DOHH2 (cell line): Measurements from ENCODE around the gene TNIP2.

Source experiments
- H3F3A ChIP-seq: fragments of 200-600 bp; sonication (generic), shearing (Covaris generic); 2 replicates; pipeline ENCODE4 v1.6.0; 2016; ENCODE audit warnings: antibody characterized with exemption, mild to moderate bottlenecking; ENCODE audit not compliant: control insufficient read depth, insufficient read depth
- H3K27ac ChIP-seq: fragments of 200-600 bp; sonication (generic); 2 replicates; pipeline ENCODE4 v1.5.1; 2014; ENCODE audit warnings: low read depth, mild to moderate bottlenecking, low read length, moderate library complexity
- H3K27me3 ChIP-seq: fragments of 200-600 bp; sonication (generic); 2 replicates; pipeline ENCODE4 v1.6.1; 2014; ENCODE audit warnings: mild to moderate bottlenecking, low read length, mixed read lengths; ENCODE audit not compliant: control insufficient read depth
- H3K36me3 ChIP-seq: fragments of 200-600 bp; sonication (generic); 2 replicates; pipeline ENCODE4 v1.6.1; 2014; ENCODE audit warnings: mild to moderate bottlenecking, low read length, moderate library complexity, mixed read lengths; ENCODE audit not compliant: control insufficient read depth
- H3K4me1 ChIP-seq: fragments of 200-600 bp; sonication (generic); 2 replicates; pipeline ENCODE4 v1.6.1; 2014; ENCODE audit warnings: mild to moderate bottlenecking, low read length, mixed read lengths; ENCODE audit not compliant: control insufficient read depth
- H3K4me2 ChIP-seq: fragments of 200-600 bp; sonication (generic); 2 replicates; pipeline ENCODE4 v1.6.0; 2014; ENCODE audit warnings: mild to moderate bottlenecking, low read length, moderate library complexity
- H3K4me3 ChIP-seq: fragments of 200-600 bp; sonication (generic); 2 replicates; pipeline ENCODE4 v1.5.1; 2014; ENCODE audit warnings: mild to moderate bottlenecking, low read length, mixed read lengths
- H3K79me2 ChIP-seq: fragments of 200-600 bp; sonication (generic); 2 replicates; pipeline ENCODE4 v1.6.1; 2014; ENCODE audit warnings: mild to moderate bottlenecking, low read length, mixed read lengths; ENCODE audit not compliant: control insufficient read depth
- H3K9me2 ChIP-seq: fragments of 200-600 bp; sonication (generic); replicated peaks from 2 replicates; pipeline ENCODE4 v1.6.1; 2014; ENCODE audit warnings: mild to moderate bottlenecking, low read length, mixed read lengths; ENCODE audit not compliant: control insufficient read depth
- H3K9me3 ChIP-seq: fragments of 200-600 bp; sonication (generic); 2 replicates; pipeline ENCODE4 v1.6.1; 2014; ENCODE audit warnings: antibody characterized with exemption, low read length, mixed read lengths; ENCODE audit not compliant: control insufficient read depth, insufficient read depth
- H4K20me1 ChIP-seq: fragments of 200-600 bp; sonication (generic); 2 replicates; pipeline ENCODE4 v1.6.0; 2014; ENCODE audit warnings: low read depth, mild to moderate bottlenecking, antibody characterized with exemption, low read length, moderate library complexity; ENCODE audit not compliant: control insufficient read depth, insufficient read depth
- CTCF ChIP-seq: fragments of 200-600 bp; sonication (generic); IDR thresholded peaks from one replicate; pipeline ENCODE4 v1.5.1; 2014; ENCODE audit warnings: antibody characterized with exemption, mild to moderate bottlenecking, low read depth, low read length; ENCODE audit not compliant: poor library complexity, severe bottlenecking
- EZH2phosphoT487 ChIP-seq: fragments of 200-600 bp; sonication (generic); IDR thresholded peaks from 2 replicates; pipeline ENCODE4 v1.6.1; 2017; ENCODE audit warnings: borderline replicate concordance, mild to moderate bottlenecking, antibody characterized with exemption, low read length, moderate library complexity, mixed read lengths

The TNIP2 gene

DNA sequence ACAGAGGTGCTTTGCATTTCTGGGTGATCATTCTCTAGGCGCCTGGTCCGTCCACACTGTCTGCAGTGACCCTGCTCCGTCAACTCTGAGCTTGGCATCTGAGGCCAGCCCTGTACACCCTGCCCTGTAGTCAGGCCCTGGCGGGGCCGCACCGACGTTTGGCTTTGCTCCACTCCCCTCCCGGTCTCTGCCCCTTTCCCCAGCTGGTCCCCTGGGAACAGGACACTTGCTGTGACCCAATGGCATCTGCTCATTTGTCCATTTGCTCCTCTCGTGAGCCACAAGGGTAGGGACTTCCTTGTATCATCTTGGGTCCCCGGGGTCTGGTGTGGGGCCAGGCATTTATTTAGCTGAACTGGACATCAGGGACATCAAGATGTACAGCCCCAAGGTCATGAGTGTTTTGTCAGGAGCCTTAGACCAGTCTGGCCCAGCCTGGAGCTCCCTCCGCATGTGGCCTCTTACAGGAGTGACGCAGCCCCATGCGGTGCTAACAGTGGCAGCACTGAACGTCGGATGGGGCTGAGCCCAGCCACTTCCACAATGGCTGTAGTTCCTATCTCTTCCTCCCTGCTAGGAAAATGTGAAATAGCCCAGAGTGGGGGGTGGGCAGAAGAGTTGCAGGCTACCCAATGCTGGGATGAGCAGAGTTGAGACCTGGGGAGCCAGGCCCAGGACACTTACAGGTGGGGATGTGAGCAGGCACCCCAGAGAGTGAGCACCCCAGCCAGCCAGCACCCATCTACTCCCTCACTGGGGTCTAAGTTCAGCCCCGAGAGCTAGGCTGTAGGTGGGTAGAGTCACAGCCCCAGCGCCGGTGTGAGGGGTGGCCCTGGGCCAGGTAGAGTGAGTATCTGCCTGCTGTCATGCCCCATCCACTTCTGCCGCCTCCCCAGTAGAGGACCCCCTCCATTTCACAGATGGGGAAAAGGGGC, 34.7 kb upstream of the TNIP2 start:
- H3K4me1 ChIP-seq: peaks cover 39% of the 10 kb centered on the region
- no peak overlapping the region for H3K27ac ChIP-seq
- H3K9me2 ChIP-seq: no peaks in the 10 kb centered on the region
- no peak overlapping the region for H3K4me3 ChIP-seq
- H3K27me3 ChIP-seq: peaks cover 29% of the 10 kb centered on the region
- H3F3A ChIP-seq: no peaks in the 10 kb centered on the region
- TF ChIP-seq EZH2phosphoT487 (no peak), CTCF (no peak)
- no peaks in the 10 kb centered on the region for H3K79me2 ChIP-seq
- H3K36me3 ChIP-seq: no peaks in the 10 kb centered on the region
- H3K4me2 ChIP-seq: no peak overlapping the region
- H3K9me3 ChIP-seq: no peaks in the 10 kb centered on the region
- no peaks in the 10 kb centered on the region for H4K20me1 ChIP-seq

- Histone ChIP-seq H3K27ac (no peak overlapping the region), H3K9me2 (no peaks in the 10 kb centered on the region), H3K4me2 (no peak overlapping the region), H4K20me1 (no peaks in the 10 kb centered on the region), H3F3A (no peaks in the 10 kb centered on the region), H3K9me3 (no peaks in the 10 kb centered on the region), H3K4me1 (peaks cover 48% of the 10 kb centered on the region), H3K4me3 (no peak overlapping the region), H3K79me2 (no peaks in the 10 kb centered on the region), H3K27me3 (peaks cover 21% of the 10 kb centered on the region), H3K36me3 (no peaks in the 10 kb centered on the region)
- no peak for TF ChIP-seq CTCF
- TF ChIP-seq EZH2phosphoT487: no peak
Measured at GRCh38 chr4:2789793-2790582, 33.9 kb upstream of the TNIP2 start.

- no peaks in the 10 kb centered on the region for H3K36me3 ChIP-seq
- H3K4me3 ChIP-seq: no peak overlapping the region
- TF ChIP-seq CTCF (no peak), EZH2phosphoT487 (no peak)
- H3K79me2 ChIP-seq: no peaks in the 10 kb centered on the region
- no peaks in the 10 kb centered on the region for H3K9me3 ChIP-seq
- H3K4me2 ChIP-seq: no peak overlapping the region
- peaks cover 16% of the 10 kb centered on the region for H3K27me3 ChIP-seq
- peaks cover 49% of the 10 kb centered on the region for H3K4me1 ChIP-seq
- H3K27ac ChIP-seq: no peak overlapping the region
- no peaks in the 10 kb centered on the region for H4K20me1 ChIP-seq
- H3F3A ChIP-seq: no peaks in the 10 kb centered on the region
- H3K9me2 ChIP-seq: no peaks in the 10 kb centered on the region
Measured at GRCh38 chr4:2789351-2789750, 33.2 kb upstream of the TNIP2 start.
